RWPE1 (cell line): ENCODE results near the gene PTPRN2.

Source experiments
- CTCF ChIA-PET: fragments of 350-600 bp; sonication (Branson Sonifier 250); formaldehyde crosslinking; extraction: SDS; loops from one replicate; lab custom pipeline; 2021; lab: Yijun Ruan, JAX
- POLR2A ChIA-PET: fragments of 400-600 bp; formaldehyde crosslinking; extraction: SDS; loops from one replicate; lab custom pipeline; 2020; ENCODE audit warnings: antibody characterized with exemption; ENCODE audit not compliant: low non-redundant PET; lab: Yijun Ruan, JAX
- DNase-seq: peaks from one replicate; pipeline ENCODE4 v3.0.0; 2012; ENCODE audit warnings: low spot score
- H3K27ac ChIP-seq: fragments of 450-650 bp; 2 replicates; pipeline ENCODE4 v1.5.1; 2017
- TF ChIP-seq, protein P1 (sequence below): fragments of 450-650 bp; conservative IDR thresholded peaks from 2 replicates; pipeline ENCODE4 v1.5.1; 2017; ENCODE audit warnings: low read depth, mild to moderate bottlenecking

The PTPRN2 gene

DNA sequence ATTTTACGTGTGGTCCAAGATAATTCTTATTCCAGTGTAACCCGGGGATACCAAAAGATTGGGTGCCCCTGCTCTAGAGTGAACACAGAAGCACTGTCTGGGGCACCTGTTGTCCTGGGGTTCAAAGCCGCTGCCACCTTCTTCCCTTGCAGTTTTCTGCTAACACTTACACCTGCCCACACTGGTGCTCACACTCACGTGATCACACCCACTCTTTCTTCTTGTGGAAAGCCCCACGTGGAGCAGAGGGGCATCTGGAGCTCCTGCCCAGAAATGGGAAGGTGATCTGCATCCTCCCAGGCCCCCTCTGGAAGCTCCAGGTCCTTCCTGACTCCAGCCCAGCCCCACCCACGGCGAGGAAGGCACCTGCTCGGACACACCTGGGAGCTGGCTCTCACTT, 42.9 kb downstream of the PTPRN2 start:
- ChIA-PET POLR2A (no interaction called here), CTCF (no interaction called here)

DNA sequence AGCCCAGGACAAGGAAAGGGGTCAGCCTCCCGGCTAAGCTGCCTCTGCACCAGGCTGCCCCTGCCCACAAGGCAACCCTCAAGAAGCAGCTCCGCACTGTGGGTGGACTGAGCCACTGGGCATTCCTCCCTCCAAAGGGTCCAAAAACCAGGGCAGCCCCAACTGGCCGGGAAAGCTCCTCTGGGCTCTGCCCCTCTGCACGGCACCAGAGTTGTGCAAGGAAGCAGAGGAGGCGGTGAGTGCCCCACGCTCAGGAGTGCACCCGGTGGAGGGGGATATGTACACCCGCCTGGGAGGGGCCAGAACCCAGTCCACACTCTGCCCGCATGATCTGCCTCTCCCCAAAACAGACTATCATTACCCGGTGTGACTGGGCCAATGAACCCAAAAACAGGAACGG, 43.8 kb downstream of the PTPRN2 start:
- ChIA-PET CTCF (no interaction called here), POLR2A (no interaction called here)
- TF ChIP-seq, protein P1, sequence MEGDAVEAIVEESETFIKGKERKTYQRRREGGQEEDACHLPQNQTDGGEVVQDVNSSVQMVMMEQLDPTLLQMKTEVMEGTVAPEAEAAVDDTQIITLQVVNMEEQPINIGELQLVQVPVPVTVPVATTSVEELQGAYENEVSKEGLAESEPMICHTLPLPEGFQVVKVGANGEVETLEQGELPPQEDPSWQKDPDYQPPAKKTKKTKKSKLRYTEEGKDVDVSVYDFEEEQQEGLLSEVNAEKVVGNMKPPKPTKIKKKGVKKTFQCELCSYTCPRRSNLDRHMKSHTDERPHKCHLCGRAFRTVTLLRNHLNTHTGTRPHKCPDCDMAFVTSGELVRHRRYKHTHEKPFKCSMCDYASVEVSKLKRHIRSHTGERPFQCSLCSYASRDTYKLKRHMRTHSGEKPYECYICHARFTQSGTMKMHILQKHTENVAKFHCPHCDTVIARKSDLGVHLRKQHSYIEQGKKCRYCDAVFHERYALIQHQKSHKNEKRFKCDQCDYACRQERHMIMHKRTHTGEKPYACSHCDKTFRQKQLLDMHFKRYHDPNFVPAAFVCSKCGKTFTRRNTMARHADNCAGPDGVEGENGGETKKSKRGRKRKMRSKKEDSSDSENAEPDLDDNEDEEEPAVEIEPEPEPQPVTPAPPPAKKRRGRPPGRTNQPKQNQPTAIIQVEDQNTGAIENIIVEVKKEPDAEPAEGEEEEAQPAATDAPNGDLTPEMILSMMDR: no peak
- H3K27ac ChIP-seq: no peak overlapping the region
- DNase-seq: no peak

More for the DNA sequence above, 42.9 kb downstream of the PTPRN2 start:
- H3K27ac ChIP-seq: no peak overlapping the region
- TF ChIP-seq, protein P1: no peak
- DNase-seq: no peak

DNA sequence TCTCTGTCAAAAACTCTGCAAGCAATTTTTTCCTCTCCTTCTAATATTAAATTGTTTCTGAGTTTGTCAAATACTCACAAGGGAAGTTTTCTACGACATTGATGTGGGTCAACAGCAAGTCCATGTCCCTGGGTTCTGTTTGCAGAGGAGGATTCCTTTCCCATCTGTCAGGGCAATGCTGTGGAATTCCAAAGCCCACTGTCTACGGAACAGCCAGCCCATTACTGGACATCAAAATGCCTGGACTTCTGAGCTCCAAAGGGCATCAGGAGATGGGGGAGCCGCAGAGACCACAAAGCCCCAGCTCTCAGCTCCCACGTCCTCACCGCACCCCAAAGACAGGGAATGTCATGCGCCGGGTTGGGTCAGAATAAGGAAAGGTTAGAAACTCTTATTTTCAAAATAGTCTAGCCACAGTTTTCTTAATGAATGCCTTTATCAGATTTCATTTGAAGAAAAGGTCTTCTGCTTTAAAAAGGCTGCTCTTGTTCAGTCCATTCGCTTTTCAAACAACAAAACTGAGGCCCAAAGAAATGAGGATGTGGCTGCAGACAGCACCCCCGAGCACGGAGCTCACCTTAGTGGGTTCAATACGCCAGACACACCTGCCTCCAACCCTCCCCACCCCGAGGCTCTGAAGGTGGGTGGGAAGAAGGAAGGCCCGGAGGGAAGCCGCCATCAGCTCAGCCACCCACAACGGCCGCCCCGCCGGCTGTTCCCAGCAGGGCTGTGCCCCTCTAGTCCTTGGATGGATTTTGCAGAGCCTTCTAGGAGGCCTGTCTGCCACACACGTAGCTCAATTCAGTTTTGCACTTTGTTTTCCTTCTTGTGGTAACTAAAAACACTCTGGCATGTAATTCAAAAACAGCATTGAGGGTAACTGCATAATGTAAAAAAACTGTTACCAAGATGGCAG, 44.7 kb downstream of the PTPRN2 start:
- TF ChIP-seq, protein P1: no peak
- no peak for DNase-seq
- ChIA-PET POLR2A (no interaction called here), CTCF (no interaction called here)
- no peak overlapping the region for H3K27ac ChIP-seq

DNA sequence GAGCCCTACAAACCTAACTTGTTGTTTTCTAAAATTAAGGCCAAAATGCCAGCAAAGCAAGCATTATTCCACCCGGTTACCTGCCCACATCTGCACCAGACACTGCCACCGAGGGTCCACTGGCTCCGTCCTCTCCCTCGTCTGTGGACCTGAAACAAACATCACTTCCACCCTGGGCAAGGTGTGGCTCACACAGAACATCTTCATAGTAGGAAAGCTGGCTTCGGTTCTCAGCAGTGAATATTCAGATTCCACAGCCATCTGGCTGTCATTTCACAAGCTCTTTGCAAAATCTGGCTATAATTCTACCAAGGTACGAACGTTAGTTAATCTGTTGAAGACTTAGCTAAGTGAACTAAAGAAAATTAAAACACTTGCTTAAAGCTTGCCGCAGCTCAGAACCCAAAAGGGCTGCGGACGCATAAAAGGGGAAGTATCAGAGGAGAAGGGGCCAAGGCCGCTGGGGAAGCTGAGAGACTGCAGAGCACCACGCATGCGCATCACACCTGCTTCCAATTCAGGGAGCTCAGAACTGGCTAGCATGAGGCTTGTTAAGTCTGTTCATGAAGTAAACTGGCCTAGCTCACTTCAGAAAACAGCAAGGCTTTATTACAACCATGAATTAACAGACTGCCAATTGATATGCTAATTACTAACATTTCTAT, 46.1 kb downstream of the PTPRN2 start:
- TF ChIP-seq, protein P1: no peak
- ChIA-PET CTCF (no interaction called here), POLR2A (no interaction called here)
- DNase-seq: no peak
- H3K27ac ChIP-seq: no peak overlapping the region

DNA sequence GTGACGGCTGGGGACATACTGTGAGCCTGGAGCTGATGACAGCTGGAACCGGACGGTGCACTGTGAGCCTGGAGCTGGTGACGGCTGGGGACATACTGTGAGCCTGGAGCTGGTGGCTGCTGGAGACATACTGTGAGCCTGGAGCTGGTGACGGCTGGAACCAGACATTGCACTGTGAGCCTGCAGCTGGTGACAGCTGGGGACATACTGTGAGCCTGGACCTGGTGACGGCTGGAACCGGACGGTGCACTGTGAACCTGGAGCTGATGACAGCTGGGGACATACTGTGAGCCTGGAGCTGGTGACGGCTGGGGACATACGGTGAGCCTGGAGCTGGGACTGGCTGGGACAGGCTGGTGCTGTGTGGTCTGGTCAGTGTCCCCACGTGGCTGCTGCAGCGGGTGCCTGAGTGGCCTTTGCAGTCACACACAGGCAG, 47.9 kb downstream of the PTPRN2 start:
- TF ChIP-seq, protein P1: no peak
- no peak for DNase-seq
- no peak overlapping the region for H3K27ac ChIP-seq
- POLR2A ChIA-PET: no interaction called here
- CTCF ChIA-PET: interaction anchor here (0.6 kb wide), 1 partner anchor 172 kb away, joined by 3 read pairs; no protein-coding TSS in a partner anchor

DNA sequence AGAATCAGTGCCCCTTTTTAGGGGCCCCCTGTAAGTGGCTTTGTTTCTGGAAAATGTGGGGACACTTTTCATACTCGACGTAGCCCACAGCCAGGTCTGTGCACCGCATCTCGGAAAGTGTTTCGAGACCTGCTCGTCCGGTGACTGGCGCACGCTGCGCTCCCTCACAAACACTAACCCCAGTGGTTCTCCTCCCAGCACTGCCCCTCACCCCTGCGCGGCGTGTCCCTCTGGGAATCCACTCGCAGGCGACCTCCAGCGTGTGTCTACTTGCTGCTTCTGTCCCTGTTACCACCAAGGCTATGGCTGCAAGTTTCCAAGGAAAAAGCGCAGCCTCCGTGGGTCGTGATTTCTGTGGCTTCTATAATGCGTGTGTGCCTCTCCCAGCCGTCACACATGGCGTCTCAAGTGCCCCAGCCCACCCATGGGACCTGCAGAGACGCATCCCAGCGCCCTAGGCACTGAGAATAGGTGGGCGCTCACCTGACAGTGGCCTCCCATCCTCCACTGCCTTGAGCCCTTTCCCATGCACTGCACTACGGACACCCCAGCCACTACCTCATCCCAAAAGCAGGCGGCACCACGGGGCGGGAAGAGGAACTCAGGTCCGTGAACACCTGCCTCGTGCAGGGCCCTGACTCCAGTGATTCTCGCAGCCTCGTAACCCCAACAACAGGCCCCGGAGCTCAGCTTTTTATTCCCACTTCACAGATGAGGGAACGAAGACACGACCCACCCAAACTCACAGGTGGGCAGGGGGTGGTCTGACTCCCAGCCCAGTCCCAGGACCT, 49.3 kb downstream of the PTPRN2 start:
- CTCF ChIA-PET: no interaction called here
- TF ChIP-seq, protein P1: no peak
- POLR2A ChIA-PET: no interaction called here
- no peak overlapping the region for H3K27ac ChIP-seq
- DNase-seq: no peak
